Panc1 (cell line): ENCODE measurements around the gene ENTPD6. TPM values are rescaled to one million over a fixed set of nuclear protein-coding genes. Genes with fewer than 3 reads are reported as not detected.

Experiments
- ATAC-seq: fragments of 200-7000 bp; cut with Tn5 transposase; 2 replicates; pipeline ENCODE4 v1.9.1; 2020; ENCODE audit warnings: mild to moderate bottlenecking, moderate library complexity
- BruUV-seq: library from RNA; stranded (reverse); fragments of 400-500 nt; replicated peaks from 2 replicates; lab custom pipeline; 2021; lab: Mats Ljungman, UMichigan
- CTCF ChIA-PET: fragments of 300-600 bp; sonication (Branson Sonifier 250); formaldehyde crosslinking; loops from one replicate; lab custom pipeline; 2022; ENCODE audit warnings: antibody characterized with exemption; lab: Charles Lee
- POLR2A ChIA-PET: fragments of 300-600 bp; sonication (Branson Sonifier 250); formaldehyde crosslinking; loops from one replicate; lab custom pipeline; 2022; ENCODE audit warnings: antibody characterized with exemption; lab: Charles Lee
- DNase-seq: peaks from one replicate; pipeline ENCODE4 v3.0.0-alpha.2; 2010; ENCODE audit warnings: low read depth, low spot score
- H3K27ac ChIP-seq: 2 replicates; pipeline ENCODE4 v1.5.1; 2011; ENCODE audit warnings: mild to moderate bottlenecking, low read length, inconsistent platforms
- H3K27me3 ChIP-seq: fragments of 200-500 bp; sonication (Bioruptor generic); 2 replicates; pipeline ENCODE4 v1.6.0; 2014; ENCODE audit warnings: low read length, inconsistent platforms; ENCODE audit not compliant: control insufficient read depth, insufficient read depth
- H3K36me3 ChIP-seq: fragments of 200-500 bp; sonication (Bioruptor generic); 2 replicates; pipeline ENCODE4 v1.5.1; 2014; ENCODE audit warnings: inconsistent platforms, mild to moderate bottlenecking, low read length, moderate library complexity; ENCODE audit not compliant: control insufficient read depth, insufficient read depth
- H3K4me1 ChIP-seq: 2 replicates; pipeline ENCODE4 v1.5.1; 2011; ENCODE audit warnings: inconsistent platforms, mild to moderate bottlenecking, low read length, moderate library complexity; ENCODE audit not compliant: control insufficient read depth, insufficient read depth
- H3K4me3 ChIP-seq, 2 experiments: 2 replicates each; pipeline ENCODE4 v1.5.1; 2011 to 2012; ENCODE audit warnings: low read depth in 2 of 2, low read length in 2 of 2, mild to moderate bottlenecking in 2 of 2, inconsistent platforms in 1 of 2, moderate library complexity in 1 of 2
- H3K9me3 ChIP-seq: fragments of 200-500 bp; sonication (Bioruptor generic); 2 replicates; pipeline ENCODE4 v1.5.1; 2014; ENCODE audit warnings: low read depth, mild to moderate bottlenecking, inconsistent platforms, low read length, moderate library complexity; ENCODE audit not compliant: control insufficient read depth, insufficient read depth
- POLR2AphosphoS5 ChIP-seq: IDR thresholded peaks from 2 replicates; pipeline ENCODE4 v1.6.1; 2012; ENCODE audit warnings: mild to moderate bottlenecking, low read depth, low read length, moderate library complexity
- SIN3A ChIP-seq: IDR thresholded peaks from 2 replicates; pipeline ENCODE4 v1.6.1; 2012; ENCODE audit warnings: low read depth, mild to moderate bottlenecking, low read length, moderate library complexity, borderline replicate concordance; ENCODE audit not compliant: insufficient read depth
- TCF7L2 ChIP-seq: IDR thresholded peaks from 2 replicates; pipeline ENCODE4 v1.6.1; 2011; ENCODE audit warnings: mild to moderate bottlenecking, low read depth, low read length, inconsistent platforms
- in situ Hi-C: cut with HindIII; loops from 2 replicates; pipeline ENCODE4 v1.10.0; 2016; ENCODE audit warnings: low sequenced_read_pairs, low pct_unique_long_range_greater_than_20kb
- intact Hi-C: fragments of 100-400 bp; cut with micrococcal nuclease; formaldehyde crosslinking; loops from one replicate; pipeline ENCODE4 v1.10.0; 2022; ENCODE audit not compliant: unreplicated experiment
- total RNA-seq: library from RNA; stranded (reverse); gene quantifications from one replicate; pipeline ENCODE4 v1.2.1, GENCODE V29; 2021; ENCODE audit not compliant: unreplicated experiment
- TF ChIP-seq, protein P1 (sequence below): fragments of 450-650 bp; IDR thresholded peaks from 2 replicates; pipeline ENCODE4 v1.5.1; 2017; ENCODE audit warnings: mild to moderate bottlenecking
- TF ChIP-seq, protein P2 (sequence below), 2 experiments: IDR thresholded peaks; 2 replicates each; pipeline ENCODE4 v1.6.1; 2011 to 2012; ENCODE audit warnings: low read depth in 2 of 2, control low read depth in 1 of 2, low read length in 1 of 2, mild to moderate bottlenecking in 1 of 2, moderate library complexity in 1 of 2; ENCODE audit not compliant: insufficient read depth in 1 of 2

ENTPD6 gene
- total RNA-seq, 1 experiment from 2014 or later: 108 TPM

DNA sequence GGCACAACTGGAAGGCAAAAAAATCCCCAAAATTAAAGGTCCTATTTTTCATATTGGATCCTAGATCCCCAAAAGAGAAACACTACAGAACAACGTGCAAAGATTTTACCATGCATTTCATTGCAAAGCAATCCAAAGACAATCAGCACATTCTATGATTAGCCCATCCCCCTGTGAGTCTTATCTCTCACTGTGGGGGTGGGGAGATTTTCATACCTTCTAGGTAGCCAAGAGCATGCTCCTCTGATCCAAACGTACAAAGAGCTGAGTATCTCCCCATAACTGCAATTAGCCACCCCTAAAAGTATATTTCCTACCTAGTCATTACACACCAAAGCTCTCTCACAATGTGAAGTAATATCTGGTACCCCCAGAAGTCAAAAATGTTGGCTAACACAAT is 22.2 kb upstream of the ENTPD6 start:
- no TSS peak for BruUV-seq
- TF ChIP-seq POLR2AphosphoS5 (no peak), TCF7L2 (no peak), SIN3A (no peak)
- TF ChIP-seq, protein P1, sequence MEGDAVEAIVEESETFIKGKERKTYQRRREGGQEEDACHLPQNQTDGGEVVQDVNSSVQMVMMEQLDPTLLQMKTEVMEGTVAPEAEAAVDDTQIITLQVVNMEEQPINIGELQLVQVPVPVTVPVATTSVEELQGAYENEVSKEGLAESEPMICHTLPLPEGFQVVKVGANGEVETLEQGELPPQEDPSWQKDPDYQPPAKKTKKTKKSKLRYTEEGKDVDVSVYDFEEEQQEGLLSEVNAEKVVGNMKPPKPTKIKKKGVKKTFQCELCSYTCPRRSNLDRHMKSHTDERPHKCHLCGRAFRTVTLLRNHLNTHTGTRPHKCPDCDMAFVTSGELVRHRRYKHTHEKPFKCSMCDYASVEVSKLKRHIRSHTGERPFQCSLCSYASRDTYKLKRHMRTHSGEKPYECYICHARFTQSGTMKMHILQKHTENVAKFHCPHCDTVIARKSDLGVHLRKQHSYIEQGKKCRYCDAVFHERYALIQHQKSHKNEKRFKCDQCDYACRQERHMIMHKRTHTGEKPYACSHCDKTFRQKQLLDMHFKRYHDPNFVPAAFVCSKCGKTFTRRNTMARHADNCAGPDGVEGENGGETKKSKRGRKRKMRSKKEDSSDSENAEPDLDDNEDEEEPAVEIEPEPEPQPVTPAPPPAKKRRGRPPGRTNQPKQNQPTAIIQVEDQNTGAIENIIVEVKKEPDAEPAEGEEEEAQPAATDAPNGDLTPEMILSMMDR: no peak
- TF ChIP-seq, protein P2, sequence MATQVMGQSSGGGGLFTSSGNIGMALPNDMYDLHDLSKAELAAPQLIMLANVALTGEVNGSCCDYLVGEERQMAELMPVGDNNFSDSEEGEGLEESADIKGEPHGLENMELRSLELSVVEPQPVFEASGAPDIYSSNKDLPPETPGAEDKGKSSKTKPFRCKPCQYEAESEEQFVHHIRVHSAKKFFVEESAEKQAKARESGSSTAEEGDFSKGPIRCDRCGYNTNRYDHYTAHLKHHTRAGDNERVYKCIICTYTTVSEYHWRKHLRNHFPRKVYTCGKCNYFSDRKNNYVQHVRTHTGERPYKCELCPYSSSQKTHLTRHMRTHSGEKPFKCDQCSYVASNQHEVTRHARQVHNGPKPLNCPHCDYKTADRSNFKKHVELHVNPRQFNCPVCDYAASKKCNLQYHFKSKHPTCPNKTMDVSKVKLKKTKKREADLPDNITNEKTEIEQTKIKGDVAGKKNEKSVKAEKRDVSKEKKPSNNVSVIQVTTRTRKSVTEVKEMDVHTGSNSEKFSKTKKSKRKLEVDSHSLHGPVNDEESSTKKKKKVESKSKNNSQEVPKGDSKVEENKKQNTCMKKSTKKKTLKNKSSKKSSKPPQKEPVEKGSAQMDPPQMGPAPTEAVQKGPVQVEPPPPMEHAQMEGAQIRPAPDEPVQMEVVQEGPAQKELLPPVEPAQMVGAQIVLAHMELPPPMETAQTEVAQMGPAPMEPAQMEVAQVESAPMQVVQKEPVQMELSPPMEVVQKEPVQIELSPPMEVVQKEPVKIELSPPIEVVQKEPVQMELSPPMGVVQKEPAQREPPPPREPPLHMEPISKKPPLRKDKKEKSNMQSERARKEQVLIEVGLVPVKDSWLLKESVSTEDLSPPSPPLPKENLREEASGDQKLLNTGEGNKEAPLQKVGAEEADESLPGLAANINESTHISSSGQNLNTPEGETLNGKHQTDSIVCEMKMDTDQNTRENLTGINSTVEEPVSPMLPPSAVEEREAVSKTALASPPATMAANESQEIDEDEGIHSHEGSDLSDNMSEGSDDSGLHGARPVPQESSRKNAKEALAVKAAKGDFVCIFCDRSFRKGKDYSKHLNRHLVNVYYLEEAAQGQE (IDR thresholded peaks at IDR 0.05; ENCODE audit: insufficient read depth in 1 of 2, low read depth in 2 of 2, low read length in 1 of 2): no peak
- in situ Hi-C loops: no loop called here
- no peaks in the 10 kb centered on the region for H3K36me3 ChIP-seq
- intact Hi-C loops: no loop called here
- H3K4me1 ChIP-seq: peaks cover 20% of the 10 kb centered on the region
- H3K4me3 ChIP-seq: no peak overlapping the region
- ATAC-seq (no peak), DNase-seq (no peak)
- POLR2A ChIA-PET: no interaction called here
- H3K9me3 ChIP-seq: no peaks in the 10 kb centered on the region
- H3K27me3 ChIP-seq: no peaks in the 10 kb centered on the region
- H3K27ac ChIP-seq: peak overlapping the region; percentile 41; the same call in 1 of the 2 replicates
- CTCF ChIA-PET: no interaction called here

DNA sequence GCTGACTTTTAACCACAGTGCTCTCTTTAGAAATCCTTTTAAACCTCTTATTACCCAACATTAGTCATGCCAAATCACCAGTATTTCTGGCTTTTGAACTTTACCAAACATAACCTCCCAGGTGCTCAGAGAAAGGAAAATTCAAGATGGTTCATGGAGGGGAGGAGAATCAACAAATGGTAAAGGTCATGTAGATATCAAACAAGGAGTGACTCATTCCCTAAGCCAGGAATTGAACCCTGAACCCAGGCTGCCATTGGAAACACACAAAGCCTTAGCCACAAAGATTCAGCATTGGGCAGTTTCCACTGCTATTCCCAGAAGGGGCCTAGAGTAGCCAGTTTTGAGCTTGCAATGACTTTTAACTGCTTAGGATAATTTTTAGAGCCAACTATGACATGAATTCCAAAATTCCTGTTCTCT is 21.6 kb upstream of the ENTPD6 start:
- no TSS peak for BruUV-seq
- Histone ChIP-seq H3K4me3 (no peak overlapping the region), H3K27ac (peak overlapping the region; percentile 48; the same call in 1 of the 2 replicates), H3K9me3 (no peaks in the 10 kb centered on the region), H3K36me3 (no peaks in the 10 kb centered on the region), H3K27me3 (no peaks in the 10 kb centered on the region), H3K4me1 (peaks cover 25% of the 10 kb centered on the region)
- intact Hi-C loops: no loop called here
- CTCF ChIA-PET: no interaction called here
- TF ChIP-seq, protein P1: no peak
- TF ChIP-seq POLR2AphosphoS5 (no peak), TCF7L2 (no peak), SIN3A (no peak)
- TF ChIP-seq, protein P2 (IDR thresholded peaks at IDR 0.05; ENCODE audit: insufficient read depth in 1 of 2, low read depth in 2 of 2, low read length in 1 of 2): no peak
- in situ Hi-C loops: no loop called here
- POLR2A ChIA-PET: no interaction called here
- no peak for DNase-seq
- ATAC-seq: no peak
